ENCODE results near the gene TMEM154.

DNA sequence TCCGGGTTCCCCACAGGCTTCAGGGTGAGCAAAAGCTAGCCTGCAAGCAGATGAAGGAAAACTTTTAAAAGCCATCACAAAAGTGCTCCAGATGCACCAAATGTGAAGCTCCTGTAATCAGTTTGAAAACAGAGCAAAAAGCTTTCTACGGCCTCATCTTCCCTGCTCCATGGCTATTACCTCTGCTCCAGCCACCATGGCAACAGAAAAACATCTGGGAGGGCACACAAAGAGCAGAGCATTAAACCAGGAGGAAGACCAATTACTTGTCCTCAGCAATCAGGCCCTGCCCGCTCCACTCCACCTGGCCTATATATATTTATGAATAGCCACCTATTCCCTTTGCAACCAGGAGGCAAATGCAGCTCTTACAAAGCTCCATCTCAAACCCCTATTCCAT lies 33.6 kb downstream of the TMEM154 start:
- TF ChIP-seq, protein P1, sequence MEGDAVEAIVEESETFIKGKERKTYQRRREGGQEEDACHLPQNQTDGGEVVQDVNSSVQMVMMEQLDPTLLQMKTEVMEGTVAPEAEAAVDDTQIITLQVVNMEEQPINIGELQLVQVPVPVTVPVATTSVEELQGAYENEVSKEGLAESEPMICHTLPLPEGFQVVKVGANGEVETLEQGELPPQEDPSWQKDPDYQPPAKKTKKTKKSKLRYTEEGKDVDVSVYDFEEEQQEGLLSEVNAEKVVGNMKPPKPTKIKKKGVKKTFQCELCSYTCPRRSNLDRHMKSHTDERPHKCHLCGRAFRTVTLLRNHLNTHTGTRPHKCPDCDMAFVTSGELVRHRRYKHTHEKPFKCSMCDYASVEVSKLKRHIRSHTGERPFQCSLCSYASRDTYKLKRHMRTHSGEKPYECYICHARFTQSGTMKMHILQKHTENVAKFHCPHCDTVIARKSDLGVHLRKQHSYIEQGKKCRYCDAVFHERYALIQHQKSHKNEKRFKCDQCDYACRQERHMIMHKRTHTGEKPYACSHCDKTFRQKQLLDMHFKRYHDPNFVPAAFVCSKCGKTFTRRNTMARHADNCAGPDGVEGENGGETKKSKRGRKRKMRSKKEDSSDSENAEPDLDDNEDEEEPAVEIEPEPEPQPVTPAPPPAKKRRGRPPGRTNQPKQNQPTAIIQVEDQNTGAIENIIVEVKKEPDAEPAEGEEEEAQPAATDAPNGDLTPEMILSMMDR (IDR thresholded peaks at IDR 0.05), result no peak
- no peak for TF ChIP-seq POLR2A (IDR thresholded peaks at IDR 0.05)

Data from esophagus squamous epithelium (tissue), 4 donors.